Hepatocyte (in vitro differentiated cells): ENCODE results near the gene ZYG11A.

ENCODE experiments used
- CTCF ChIP-seq: fragments of 200-600 bp; sonication (generic); IDR thresholded peaks from 2 replicates; pipeline ENCODE4 v1.5.1; 2016; ENCODE audit warnings: antibody characterized with exemption, mild to moderate bottlenecking; ENCODE audit not compliant: poor library complexity
- EZH2phosphoT487 ChIP-seq: fragments of 200-600 bp; sonication (generic); IDR thresholded peaks from one replicate; pipeline ENCODE4 v1.6.1; 2018; ENCODE audit warnings: antibody characterized with exemption, mild to moderate bottlenecking, low read depth, moderate library complexity; ENCODE audit not compliant: unreplicated experiment, severe bottlenecking

GRCh38 chr1:52850951-52851350, 8.4 kb downstream of the ZYG11A start:
- TF ChIP-seq EZH2phosphoT487 (no peak), CTCF (no peak)
